ENCODE results near the gene MYL6. TPM values are rescaled to one million over a fixed set of nuclear protein-coding genes. Genes with fewer than 3 reads are reported as not detected.

Gene MYL6
- total RNA-seq, 1 experiment from 2014 or later, result 789 TPM

DNA sequence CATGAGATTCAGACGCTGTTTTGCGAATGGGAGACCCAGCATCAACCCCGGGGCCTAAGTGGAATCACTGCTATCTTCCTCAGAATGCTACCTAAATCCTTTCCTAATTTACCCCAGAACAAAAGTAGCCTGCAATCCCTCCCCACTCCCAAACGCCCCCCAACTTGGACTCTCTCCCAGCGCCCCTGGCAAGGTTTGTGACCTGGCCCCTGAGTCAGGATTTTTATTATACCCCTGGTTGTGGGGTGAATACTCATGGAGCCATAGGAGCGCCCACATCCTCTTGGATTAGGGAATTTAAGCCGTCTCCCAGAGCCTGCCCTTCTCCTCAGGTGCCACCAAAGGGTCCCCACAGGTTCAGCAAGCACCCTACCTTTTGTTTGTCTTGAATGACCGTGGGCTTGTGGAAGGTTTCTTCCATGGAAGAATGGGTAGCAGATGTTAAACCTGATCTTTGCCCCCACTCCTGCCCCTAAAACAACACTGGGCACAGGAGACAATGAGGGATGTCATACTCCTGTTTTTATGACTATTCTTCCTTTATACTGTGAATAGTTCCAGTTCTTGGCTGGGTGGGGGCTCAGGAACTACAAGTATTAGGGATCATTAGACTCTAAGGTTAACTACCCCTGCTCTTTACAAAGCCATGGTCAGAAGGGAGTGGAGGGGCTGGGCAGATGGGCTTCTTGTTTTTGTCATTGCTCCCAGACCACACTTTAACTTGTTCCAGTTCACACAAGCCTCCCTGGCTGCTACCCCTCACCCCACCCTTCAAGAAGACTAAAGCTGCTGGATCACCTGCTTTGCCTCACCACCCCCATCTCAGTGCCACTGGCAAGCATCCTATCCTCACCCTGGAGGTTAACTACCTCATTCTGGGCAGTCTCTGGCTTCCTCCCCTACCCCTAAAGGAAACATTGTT is 5.1 kb upstream of the MYL6 start:
- Histone ChIP-seq H3K36me3 (ENCODE audit: insufficient read depth, low read length, poor library complexity, severe bottlenecking) (no peaks in the 10 kb centered on the region), H3K9me3 (ENCODE audit: low read depth, low read length, poor library complexity, severe bottlenecking) (no peaks in the 10 kb centered on the region), H3K27me3 (replicated peaks; ENCODE audit: insufficient read depth, low read depth, low read length, poor library complexity) (no peaks in the 10 kb centered on the region), H3K4me3 (ENCODE audit: low read depth, low read length, poor library complexity, severe bottlenecking) (peak overlapping the region; percentile 56), H3K27ac (ENCODE audit: low read depth, low read length, poor library complexity, severe bottlenecking) (peak overlapping the region; percentile 79), H3K4me1 (ENCODE audit: insufficient read depth, low read length, poor library complexity, severe bottlenecking) (peaks cover 20% of the 10 kb centered on the region)
- POLR2A ChIA-PET (ENCODE audit: low non-redundant PET), result no interaction called here
- no peak for TF ChIP-seq EZH2 (IDR thresholded peaks at IDR 0.05; ENCODE audit: borderline replicate concordance, low read depth, low read length, poor library complexity, severe bottlenecking)
- TF ChIP-seq, protein P1, sequence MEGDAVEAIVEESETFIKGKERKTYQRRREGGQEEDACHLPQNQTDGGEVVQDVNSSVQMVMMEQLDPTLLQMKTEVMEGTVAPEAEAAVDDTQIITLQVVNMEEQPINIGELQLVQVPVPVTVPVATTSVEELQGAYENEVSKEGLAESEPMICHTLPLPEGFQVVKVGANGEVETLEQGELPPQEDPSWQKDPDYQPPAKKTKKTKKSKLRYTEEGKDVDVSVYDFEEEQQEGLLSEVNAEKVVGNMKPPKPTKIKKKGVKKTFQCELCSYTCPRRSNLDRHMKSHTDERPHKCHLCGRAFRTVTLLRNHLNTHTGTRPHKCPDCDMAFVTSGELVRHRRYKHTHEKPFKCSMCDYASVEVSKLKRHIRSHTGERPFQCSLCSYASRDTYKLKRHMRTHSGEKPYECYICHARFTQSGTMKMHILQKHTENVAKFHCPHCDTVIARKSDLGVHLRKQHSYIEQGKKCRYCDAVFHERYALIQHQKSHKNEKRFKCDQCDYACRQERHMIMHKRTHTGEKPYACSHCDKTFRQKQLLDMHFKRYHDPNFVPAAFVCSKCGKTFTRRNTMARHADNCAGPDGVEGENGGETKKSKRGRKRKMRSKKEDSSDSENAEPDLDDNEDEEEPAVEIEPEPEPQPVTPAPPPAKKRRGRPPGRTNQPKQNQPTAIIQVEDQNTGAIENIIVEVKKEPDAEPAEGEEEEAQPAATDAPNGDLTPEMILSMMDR (conservative IDR thresholded peaks at IDR 0.05; ENCODE audit: low read depth, low read length), result no peak
- no peak for DNase-seq (ENCODE audit: low spot score)
- CTCF ChIA-PET, result no interaction called here
- intact Hi-C loops (cut with micrococcal nuclease; ENCODE audit: unreplicated experiment), result no loop called here
- BruUV-seq (replicated peaks), result TSS peak; percentile 85

- POLR2A ChIA-PET (ENCODE audit: low non-redundant PET), result no interaction called here
- H3K27ac ChIP-seq (ENCODE audit: low read depth, low read length, poor library complexity, severe bottlenecking), result peak overlapping the region; percentile 79
- no peak for DNase-seq (ENCODE audit: low spot score)
- no peaks in the 10 kb centered on the region for H3K9me3 ChIP-seq (ENCODE audit: low read depth, low read length, poor library complexity, severe bottlenecking)
- H3K4me3 ChIP-seq (ENCODE audit: low read depth, low read length, poor library complexity, severe bottlenecking), result peak overlapping the region; percentile 56
- H3K27me3 ChIP-seq (replicated peaks; ENCODE audit: insufficient read depth, low read depth, low read length, poor library complexity), result no peaks in the 10 kb centered on the region
- no peaks in the 10 kb centered on the region for H3K36me3 ChIP-seq (ENCODE audit: insufficient read depth, low read length, poor library complexity, severe bottlenecking)
- H3K4me1 ChIP-seq (ENCODE audit: insufficient read depth, low read length, poor library complexity, severe bottlenecking), result peaks cover 20% of the 10 kb centered on the region
- BruUV-seq (replicated peaks), result no TSS peak
- no peak for TF ChIP-seq EZH2 (IDR thresholded peaks at IDR 0.05; ENCODE audit: borderline replicate concordance, low read depth, low read length, poor library complexity, severe bottlenecking)
- TF ChIP-seq, protein P1 (conservative IDR thresholded peaks at IDR 0.05; ENCODE audit: low read depth, low read length), result no peak
- intact Hi-C loops (cut with micrococcal nuclease; ENCODE audit: unreplicated experiment), result no loop called here
- CTCF ChIA-PET, result no interaction called here
Measured at GRCh38 chr12:56153678-56154065, 4.5 kb upstream of the MYL6 start.

- intact Hi-C loops (cut with micrococcal nuclease; ENCODE audit: unreplicated experiment), result no loop called here
- Histone ChIP-seq H3K27me3 (replicated peaks; ENCODE audit: insufficient read depth, low read depth, low read length, poor library complexity) (no peaks in the 10 kb centered on the region), H3K9me3 (ENCODE audit: low read depth, low read length, poor library complexity, severe bottlenecking) (no peaks in the 10 kb centered on the region), H3K27ac (ENCODE audit: low read depth, low read length, poor library complexity, severe bottlenecking) (no peak overlapping the region), H3K36me3 (ENCODE audit: insufficient read depth, low read length, poor library complexity, severe bottlenecking) (peaks cover 2% of the 10 kb centered on the region), H3K4me1 (ENCODE audit: insufficient read depth, low read length, poor library complexity, severe bottlenecking) (peaks cover 20% of the 10 kb centered on the region), H3K4me3 (ENCODE audit: low read depth, low read length, poor library complexity, severe bottlenecking) (no peak overlapping the region)
- CTCF ChIA-PET, result interaction anchor here (1.4 kb wide), 1 partner anchor 35 kb away, joined by 5 read pairs; the partner anchor contains the start of gene SMARCC2
- no peak for TF ChIP-seq EZH2 (IDR thresholded peaks at IDR 0.05; ENCODE audit: borderline replicate concordance, low read depth, low read length, poor library complexity, severe bottlenecking)
- POLR2A ChIA-PET (ENCODE audit: low non-redundant PET), result no interaction called here
- no peak for DNase-seq (ENCODE audit: low spot score)
- no TSS peak for BruUV-seq (replicated peaks)
Measured at GRCh38 chr12:56154246-56154771, 3.9 kb upstream of the MYL6 start.
